ENCODE measurements around the gene C19orf53.

DNA sequence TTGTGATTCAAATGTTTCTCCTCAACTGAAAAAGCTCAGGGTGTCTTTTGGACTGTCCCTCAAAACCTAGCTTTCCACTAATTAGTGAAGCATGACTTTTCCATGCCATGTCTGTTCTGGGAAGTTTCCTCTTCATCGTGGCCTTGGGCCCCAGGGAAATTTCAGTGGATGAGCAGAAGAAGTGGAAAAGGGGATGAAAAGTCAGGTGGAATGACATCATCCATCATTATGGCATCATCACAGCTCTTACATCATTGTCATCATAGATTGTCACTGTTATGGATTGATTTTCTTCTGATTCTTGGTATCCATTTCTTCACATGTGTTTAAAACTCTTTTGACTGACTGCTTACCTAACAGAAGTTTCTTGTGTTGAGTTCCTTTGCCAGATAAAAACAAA, 36.2 kb upstream of the C19orf53 start:
- no peak for TF ChIP-seq ZNF707 (CRISPR knock-in tag; conservative IDR thresholded peaks at IDR 0.05)
- no peak for TF ChIP-seq TEAD4 (IDR thresholded peaks at IDR 0.05; ENCODE audit: low read length)
- no peak for TF ChIP-seq TEAD4 (CRISPR knock-in tag; IDR thresholded peaks at IDR 0.05; ENCODE audit: borderline replicate concordance)
- no peak for TF ChIP-seq RFX1 (IDR thresholded peaks at IDR 0.05)
- TF ChIP-seq ZNF224 (CRISPR knock-in tag; IDR thresholded peaks at IDR 0.05), result no peak
- no peak for TF ChIP-seq CHD2 (IDR thresholded peaks at IDR 0.05; ENCODE audit: low read depth, low read length)
- no peak for TF ChIP-seq SIN3B (IDR thresholded peaks at IDR 0.05; ENCODE audit: low read depth)
- no peak for TF ChIP-seq TCF7L2 (IDR thresholded peaks at IDR 0.05; ENCODE audit: low read depth, low read length)
- TF ChIP-seq U2AF1 (optimal IDR thresholded peaks at IDR 0.05; ENCODE audit: low read depth, low read length), result no peak
- TF ChIP-seq FOXM1 (IDR thresholded peaks at IDR 0.05; ENCODE audit: low read depth), result no peak
- TF ChIP-seq FOXM1 (CRISPR knock-in tag; IDR thresholded peaks at IDR 0.05; ENCODE audit: low read depth), result no peak
- TF ChIP-seq, protein P1, sequence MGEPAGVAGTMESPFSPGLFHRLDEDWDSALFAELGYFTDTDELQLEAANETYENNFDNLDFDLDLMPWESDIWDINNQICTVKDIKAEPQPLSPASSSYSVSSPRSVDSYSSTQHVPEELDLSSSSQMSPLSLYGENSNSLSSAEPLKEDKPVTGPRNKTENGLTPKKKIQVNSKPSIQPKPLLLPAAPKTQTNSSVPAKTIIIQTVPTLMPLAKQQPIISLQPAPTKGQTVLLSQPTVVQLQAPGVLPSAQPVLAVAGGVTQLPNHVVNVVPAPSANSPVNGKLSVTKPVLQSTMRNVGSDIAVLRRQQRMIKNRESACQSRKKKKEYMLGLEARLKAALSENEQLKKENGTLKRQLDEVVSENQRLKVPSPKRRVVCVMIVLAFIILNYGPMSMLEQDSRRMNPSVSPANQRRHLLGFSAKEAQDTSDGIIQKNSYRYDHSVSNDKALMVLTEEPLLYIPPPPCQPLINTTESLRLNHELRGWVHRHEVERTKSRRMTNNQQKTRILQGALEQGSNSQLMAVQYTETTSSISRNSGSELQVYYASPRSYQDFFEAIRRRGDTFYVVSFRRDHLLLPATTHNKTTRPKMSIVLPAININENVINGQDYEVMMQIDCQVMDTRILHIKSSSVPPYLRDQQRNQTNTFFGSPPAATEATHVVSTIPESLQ (CRISPR knock-in tag; IDR thresholded peaks at IDR 0.05), result no peak
- no peak for TF ChIP-seq ZNF253 (CRISPR knock-in tag; conservative IDR thresholded peaks at IDR 0.05)
- TF ChIP-seq, protein P2, sequence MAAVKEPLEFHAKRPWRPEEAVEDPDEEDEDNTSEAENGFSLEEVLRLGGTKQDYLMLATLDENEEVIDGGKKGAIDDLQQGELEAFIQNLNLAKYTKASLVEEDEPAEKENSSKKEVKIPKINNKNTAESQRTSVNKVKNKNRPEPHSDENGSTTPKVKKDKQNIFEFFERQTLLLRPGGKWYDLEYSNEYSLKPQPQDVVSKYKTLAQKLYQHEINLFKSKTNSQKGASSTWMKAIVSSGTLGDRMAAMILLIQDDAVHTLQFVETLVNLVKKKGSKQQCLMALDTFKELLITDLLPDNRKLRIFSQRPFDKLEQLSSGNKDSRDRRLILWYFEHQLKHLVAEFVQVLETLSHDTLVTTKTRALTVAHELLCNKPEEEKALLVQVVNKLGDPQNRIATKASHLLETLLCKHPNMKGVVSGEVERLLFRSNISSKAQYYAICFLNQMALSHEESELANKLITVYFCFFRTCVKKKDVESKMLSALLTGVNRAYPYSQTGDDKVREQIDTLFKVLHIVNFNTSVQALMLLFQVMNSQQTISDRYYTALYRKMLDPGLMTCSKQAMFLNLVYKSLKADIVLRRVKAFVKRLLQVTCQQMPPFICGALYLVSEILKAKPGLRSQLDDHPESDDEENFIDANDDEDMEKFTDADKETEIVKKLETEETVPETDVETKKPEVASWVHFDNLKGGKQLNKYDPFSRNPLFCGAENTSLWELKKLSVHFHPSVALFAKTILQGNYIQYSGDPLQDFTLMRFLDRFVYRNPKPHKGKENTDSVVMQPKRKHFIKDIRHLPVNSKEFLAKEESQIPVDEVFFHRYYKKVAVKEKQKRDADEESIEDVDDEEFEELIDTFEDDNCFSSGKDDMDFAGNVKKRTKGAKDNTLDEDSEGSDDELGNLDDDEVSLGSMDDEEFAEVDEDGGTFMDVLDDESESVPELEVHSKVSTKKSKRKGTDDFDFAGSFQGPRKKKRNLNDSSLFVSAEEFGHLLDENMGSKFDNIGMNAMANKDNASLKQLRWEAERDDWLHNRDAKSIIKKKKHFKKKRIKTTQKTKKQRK (IDR thresholded peaks at IDR 0.05; ENCODE audit: borderline replicate concordance, low read depth, low read length), result no peak
- no peak for TF ChIP-seq CBX8 (IDR thresholded peaks at IDR 0.05; ENCODE audit: borderline replicate concordance, extremely low read depth, low read depth, low read length, poor library complexity, severe bottlenecking)
- TF ChIP-seq, protein P3, sequence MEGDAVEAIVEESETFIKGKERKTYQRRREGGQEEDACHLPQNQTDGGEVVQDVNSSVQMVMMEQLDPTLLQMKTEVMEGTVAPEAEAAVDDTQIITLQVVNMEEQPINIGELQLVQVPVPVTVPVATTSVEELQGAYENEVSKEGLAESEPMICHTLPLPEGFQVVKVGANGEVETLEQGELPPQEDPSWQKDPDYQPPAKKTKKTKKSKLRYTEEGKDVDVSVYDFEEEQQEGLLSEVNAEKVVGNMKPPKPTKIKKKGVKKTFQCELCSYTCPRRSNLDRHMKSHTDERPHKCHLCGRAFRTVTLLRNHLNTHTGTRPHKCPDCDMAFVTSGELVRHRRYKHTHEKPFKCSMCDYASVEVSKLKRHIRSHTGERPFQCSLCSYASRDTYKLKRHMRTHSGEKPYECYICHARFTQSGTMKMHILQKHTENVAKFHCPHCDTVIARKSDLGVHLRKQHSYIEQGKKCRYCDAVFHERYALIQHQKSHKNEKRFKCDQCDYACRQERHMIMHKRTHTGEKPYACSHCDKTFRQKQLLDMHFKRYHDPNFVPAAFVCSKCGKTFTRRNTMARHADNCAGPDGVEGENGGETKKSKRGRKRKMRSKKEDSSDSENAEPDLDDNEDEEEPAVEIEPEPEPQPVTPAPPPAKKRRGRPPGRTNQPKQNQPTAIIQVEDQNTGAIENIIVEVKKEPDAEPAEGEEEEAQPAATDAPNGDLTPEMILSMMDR (IDR thresholded peaks at IDR 0.05 in 2 of 3, conservative IDR thresholded peaks at IDR 0.05 in 1 of 3; ENCODE audit: insufficient read depth in 2 of 3, low read depth in 1 of 3, low read length in 3 of 3), result no peak

Data from K562 (cell line).